Astrocyte (in vitro differentiated cells and primary cell): Measurements from ENCODE around the gene SULT1A2.

Experiments
- EZH2 ChIP-seq: IDR thresholded peaks from 2 replicates; pipeline ENCODE4 v1.6.1; 2012; ENCODE audit warnings: mild to moderate bottlenecking, low read length, inconsistent platforms; ENCODE audit not compliant: insufficient read depth
- TF ChIP-seq, protein P1 (sequence below): IDR thresholded peaks from 2 replicates; pipeline ENCODE4 v1.5.1; 2011; ENCODE audit warnings: low read depth, mild to moderate bottlenecking, inconsistent platforms, low read length, moderate library complexity; ENCODE audit not compliant: insufficient read depth

DNA sequence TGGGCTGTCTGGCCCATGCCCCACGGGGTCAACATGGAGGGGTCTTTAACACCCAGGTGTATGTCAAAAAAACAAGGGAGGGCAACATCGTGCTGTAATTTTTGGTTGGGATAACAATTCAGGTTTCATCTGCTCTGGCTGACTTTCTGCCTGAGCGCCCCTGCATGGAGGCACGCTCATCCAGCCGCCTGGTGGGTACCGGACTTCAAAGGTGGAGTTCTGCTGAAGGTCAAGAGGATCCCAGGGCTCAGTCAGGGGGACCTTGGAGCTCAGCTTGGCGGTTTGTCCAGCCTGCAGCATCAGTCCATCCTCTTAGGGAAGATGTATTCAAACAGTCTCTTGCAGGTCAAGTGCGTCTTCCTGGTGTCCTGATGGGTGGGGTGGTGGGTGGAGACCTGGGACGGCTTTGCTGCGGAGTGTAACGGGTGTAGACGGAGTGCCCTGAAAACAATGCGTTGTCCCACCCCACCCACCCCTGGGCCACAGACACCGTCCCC lies 48.5 kb downstream of the SULT1A2 start:
- TF ChIP-seq, protein P1, sequence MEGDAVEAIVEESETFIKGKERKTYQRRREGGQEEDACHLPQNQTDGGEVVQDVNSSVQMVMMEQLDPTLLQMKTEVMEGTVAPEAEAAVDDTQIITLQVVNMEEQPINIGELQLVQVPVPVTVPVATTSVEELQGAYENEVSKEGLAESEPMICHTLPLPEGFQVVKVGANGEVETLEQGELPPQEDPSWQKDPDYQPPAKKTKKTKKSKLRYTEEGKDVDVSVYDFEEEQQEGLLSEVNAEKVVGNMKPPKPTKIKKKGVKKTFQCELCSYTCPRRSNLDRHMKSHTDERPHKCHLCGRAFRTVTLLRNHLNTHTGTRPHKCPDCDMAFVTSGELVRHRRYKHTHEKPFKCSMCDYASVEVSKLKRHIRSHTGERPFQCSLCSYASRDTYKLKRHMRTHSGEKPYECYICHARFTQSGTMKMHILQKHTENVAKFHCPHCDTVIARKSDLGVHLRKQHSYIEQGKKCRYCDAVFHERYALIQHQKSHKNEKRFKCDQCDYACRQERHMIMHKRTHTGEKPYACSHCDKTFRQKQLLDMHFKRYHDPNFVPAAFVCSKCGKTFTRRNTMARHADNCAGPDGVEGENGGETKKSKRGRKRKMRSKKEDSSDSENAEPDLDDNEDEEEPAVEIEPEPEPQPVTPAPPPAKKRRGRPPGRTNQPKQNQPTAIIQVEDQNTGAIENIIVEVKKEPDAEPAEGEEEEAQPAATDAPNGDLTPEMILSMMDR: no peak
- no peak for TF ChIP-seq EZH2
